ENCODE measurements around the gene LRRC10.

LRRC10 gene

GRCh38 chr12:69575346-69575745, 35.4 kb downstream of the LRRC10 start:
- no peak for TF ChIP-seq CTCF (IDR thresholded peaks at IDR 0.05; ENCODE audit: low read length, missing control alignments)
- no peak overlapping the region for H3K4me3 ChIP-seq (replicated peaks; ENCODE audit: low read depth, low read length)
- no peak for DNase-seq (ENCODE audit: low read depth)

GRCh38 chr12:69570545-69571399, 39.9 kb downstream of the LRRC10 start:
- H3K4me3 ChIP-seq (replicated peaks; ENCODE audit: low read depth, low read length): no peak overlapping the region
- peak; percentile 83 for DNase-seq (ENCODE audit: low read depth)
- TF ChIP-seq CTCF (IDR thresholded peaks at IDR 0.05; ENCODE audit: low read length, missing control alignments): peak; percentile 83

GRCh38 chr12:69570000-69570516, 40.6 kb downstream of the LRRC10 start:
- peak; percentile 69 for DNase-seq (ENCODE audit: low read depth)
- H3K4me3 ChIP-seq (replicated peaks; ENCODE audit: low read depth, low read length): no peak overlapping the region

GRCh38 chr12:69569236-69569635, 41.5 kb downstream of the LRRC10 start:
- TF ChIP-seq CTCF (IDR thresholded peaks at IDR 0.05; ENCODE audit: low read length, missing control alignments): no peak
- DNase-seq (ENCODE audit: low read depth): no peak
- H3K4me3 ChIP-seq (replicated peaks; ENCODE audit: low read depth, low read length): no peak overlapping the region

More at GRCh38 chr12:69570000-69570516, 40.6 kb downstream of the LRRC10 start:
- no peak for TF ChIP-seq CTCF (IDR thresholded peaks at IDR 0.05; ENCODE audit: low read length, missing control alignments)

- DNase-seq (ENCODE audit: low read depth): no peak
- peak; percentile 16 for TF ChIP-seq CTCF (IDR thresholded peaks at IDR 0.05; ENCODE audit: low read length, missing control alignments)
- H3K4me3 ChIP-seq (replicated peaks; ENCODE audit: low read depth, low read length): no peak overlapping the region
Measured at GRCh38 chr12:69566603-69567002, 44.1 kb downstream of the LRRC10 start.

- no peak overlapping the region for H3K4me3 ChIP-seq (replicated peaks; ENCODE audit: low read depth, low read length)
- TF ChIP-seq CTCF (IDR thresholded peaks at IDR 0.05; ENCODE audit: low read length, missing control alignments): no peak
- no peak for DNase-seq (ENCODE audit: low read depth)
Measured at GRCh38 chr12:69563166-69563762, 47.4 kb downstream of the LRRC10 start.
